Thyroid gland (tissue), 4 donors: Measurements from ENCODE around the gene CCNJL.

Source experiments
- POLR2A ChIP-seq, 2 donors: fragments of 450-650 bp; IDR thresholded peaks; one replicate each; pipeline ENCODE4 v1.6.1; 2017; ENCODE audit warnings: antibody characterized with exemption in 2 of 2, mild to moderate bottlenecking in 2 of 2, moderate library complexity in 1 of 2
- TF ChIP-seq, protein P1 (sequence below), 6 experiments: fragments of 200-600 bp in 3 of 6; fragments of 450-650 bp in 3 of 6; sonication (generic) in 3 of 6; IDR thresholded peaks; one replicate each; pipeline ENCODE4 v1.5.1; 2016 to 2019; ENCODE audit warnings: antibody characterized with exemption in 6 of 6, mild to moderate bottlenecking in 2 of 6, inconsistent platforms in 1 of 6, moderate library complexity in 1 of 6

DNA sequence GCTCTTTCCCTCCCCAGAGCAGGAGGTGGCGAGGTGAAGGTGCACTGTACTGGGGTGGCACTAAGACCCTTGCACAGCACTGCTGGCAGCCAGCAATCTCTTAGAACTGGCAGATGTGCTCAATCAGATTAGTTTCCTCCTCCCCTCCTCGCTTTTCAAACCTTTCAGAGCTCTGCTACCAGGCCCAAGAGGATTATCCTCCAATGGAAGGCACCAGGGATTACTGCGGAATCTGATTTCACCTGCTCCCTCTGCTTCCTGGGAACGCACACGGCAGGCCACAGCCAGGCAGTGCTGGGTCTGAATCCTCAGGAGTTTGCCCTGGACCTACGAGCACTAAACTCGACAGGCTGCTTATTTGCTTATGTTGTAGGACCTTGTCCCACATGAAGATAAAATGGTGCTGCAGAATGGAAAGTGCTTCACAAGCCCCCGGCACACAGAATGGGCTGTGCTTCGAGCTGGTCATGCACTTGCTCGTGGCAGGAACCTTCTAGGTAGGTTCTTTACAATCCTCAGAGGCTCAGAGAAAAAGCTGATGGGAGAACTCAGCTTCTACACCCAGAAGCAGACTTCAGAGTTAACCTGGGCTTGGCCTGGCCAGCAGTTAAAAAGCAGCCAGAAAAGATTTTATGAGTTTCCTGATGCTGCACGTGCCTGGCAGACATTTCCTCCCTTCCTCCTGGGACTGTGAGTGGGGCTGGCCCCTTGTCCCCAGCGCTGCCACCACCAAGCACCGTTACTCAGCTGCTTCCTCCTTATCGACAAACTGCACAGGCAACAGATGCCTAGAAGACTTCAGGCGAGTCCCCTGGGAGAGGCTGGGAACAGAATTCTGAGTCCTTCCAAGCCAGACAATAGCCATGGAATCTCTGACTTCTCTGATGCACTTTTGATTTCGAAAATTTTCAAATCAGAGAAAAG lies 50.0 kb downstream of the CCNJL start:
- TF ChIP-seq, protein P1, sequence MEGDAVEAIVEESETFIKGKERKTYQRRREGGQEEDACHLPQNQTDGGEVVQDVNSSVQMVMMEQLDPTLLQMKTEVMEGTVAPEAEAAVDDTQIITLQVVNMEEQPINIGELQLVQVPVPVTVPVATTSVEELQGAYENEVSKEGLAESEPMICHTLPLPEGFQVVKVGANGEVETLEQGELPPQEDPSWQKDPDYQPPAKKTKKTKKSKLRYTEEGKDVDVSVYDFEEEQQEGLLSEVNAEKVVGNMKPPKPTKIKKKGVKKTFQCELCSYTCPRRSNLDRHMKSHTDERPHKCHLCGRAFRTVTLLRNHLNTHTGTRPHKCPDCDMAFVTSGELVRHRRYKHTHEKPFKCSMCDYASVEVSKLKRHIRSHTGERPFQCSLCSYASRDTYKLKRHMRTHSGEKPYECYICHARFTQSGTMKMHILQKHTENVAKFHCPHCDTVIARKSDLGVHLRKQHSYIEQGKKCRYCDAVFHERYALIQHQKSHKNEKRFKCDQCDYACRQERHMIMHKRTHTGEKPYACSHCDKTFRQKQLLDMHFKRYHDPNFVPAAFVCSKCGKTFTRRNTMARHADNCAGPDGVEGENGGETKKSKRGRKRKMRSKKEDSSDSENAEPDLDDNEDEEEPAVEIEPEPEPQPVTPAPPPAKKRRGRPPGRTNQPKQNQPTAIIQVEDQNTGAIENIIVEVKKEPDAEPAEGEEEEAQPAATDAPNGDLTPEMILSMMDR (IDR thresholded peaks at IDR 0.05): no peak
- no peak for TF ChIP-seq POLR2A (IDR thresholded peaks at IDR 0.05)
